Panc1 (cell line): ENCODE data around the gene RPGR.

Experiments
- POLR2AphosphoS5 ChIP-seq: IDR thresholded peaks from 2 replicates; pipeline ENCODE4 v1.6.1; 2012; ENCODE audit warnings: mild to moderate bottlenecking, low read depth, low read length, moderate library complexity
- SIN3A ChIP-seq: IDR thresholded peaks from 2 replicates; pipeline ENCODE4 v1.6.1; 2012; ENCODE audit warnings: low read depth, mild to moderate bottlenecking, low read length, moderate library complexity, borderline replicate concordance; ENCODE audit not compliant: insufficient read depth
- TCF7L2 ChIP-seq: IDR thresholded peaks from 2 replicates; pipeline ENCODE4 v1.6.1; 2011; ENCODE audit warnings: mild to moderate bottlenecking, low read depth, low read length, inconsistent platforms
- TF ChIP-seq, protein P1 (sequence below), 2 experiments: IDR thresholded peaks; 2 replicates each; pipeline ENCODE4 v1.6.1; 2011 to 2012; ENCODE audit warnings: low read depth in 2 of 2, control low read depth in 1 of 2, low read length in 1 of 2, mild to moderate bottlenecking in 1 of 2, moderate library complexity in 1 of 2; ENCODE audit not compliant: insufficient read depth in 1 of 2
- TF ChIP-seq, protein P2 (sequence below): fragments of 450-650 bp; IDR thresholded peaks from 2 replicates; pipeline ENCODE4 v1.5.1; 2017; ENCODE audit warnings: mild to moderate bottlenecking

DNA sequence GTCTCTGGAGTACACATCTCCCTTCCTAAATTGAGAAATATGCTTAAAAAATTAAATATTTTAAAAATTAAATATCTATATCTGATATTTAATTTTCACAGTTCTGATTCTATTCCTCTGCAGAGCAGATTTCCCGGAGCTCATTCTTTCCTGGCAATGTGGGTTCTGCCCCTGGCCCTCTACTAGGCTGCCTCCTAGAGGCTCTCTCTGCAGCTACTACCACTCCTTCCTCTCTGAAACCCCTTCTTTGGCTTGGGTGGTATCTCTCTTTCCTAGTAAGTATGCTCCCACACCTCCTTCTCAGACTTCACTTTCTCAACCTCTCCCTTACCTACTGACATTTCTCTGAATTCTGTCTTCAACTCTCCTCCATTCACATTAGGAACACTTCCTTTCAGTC is 45.3 kb downstream of the RPGR start:
- TF ChIP-seq, protein P1, sequence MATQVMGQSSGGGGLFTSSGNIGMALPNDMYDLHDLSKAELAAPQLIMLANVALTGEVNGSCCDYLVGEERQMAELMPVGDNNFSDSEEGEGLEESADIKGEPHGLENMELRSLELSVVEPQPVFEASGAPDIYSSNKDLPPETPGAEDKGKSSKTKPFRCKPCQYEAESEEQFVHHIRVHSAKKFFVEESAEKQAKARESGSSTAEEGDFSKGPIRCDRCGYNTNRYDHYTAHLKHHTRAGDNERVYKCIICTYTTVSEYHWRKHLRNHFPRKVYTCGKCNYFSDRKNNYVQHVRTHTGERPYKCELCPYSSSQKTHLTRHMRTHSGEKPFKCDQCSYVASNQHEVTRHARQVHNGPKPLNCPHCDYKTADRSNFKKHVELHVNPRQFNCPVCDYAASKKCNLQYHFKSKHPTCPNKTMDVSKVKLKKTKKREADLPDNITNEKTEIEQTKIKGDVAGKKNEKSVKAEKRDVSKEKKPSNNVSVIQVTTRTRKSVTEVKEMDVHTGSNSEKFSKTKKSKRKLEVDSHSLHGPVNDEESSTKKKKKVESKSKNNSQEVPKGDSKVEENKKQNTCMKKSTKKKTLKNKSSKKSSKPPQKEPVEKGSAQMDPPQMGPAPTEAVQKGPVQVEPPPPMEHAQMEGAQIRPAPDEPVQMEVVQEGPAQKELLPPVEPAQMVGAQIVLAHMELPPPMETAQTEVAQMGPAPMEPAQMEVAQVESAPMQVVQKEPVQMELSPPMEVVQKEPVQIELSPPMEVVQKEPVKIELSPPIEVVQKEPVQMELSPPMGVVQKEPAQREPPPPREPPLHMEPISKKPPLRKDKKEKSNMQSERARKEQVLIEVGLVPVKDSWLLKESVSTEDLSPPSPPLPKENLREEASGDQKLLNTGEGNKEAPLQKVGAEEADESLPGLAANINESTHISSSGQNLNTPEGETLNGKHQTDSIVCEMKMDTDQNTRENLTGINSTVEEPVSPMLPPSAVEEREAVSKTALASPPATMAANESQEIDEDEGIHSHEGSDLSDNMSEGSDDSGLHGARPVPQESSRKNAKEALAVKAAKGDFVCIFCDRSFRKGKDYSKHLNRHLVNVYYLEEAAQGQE (IDR thresholded peaks at IDR 0.05; ENCODE audit: insufficient read depth in 1 of 2, low read depth in 2 of 2, low read length in 1 of 2): no peak
- TF ChIP-seq, protein P2, sequence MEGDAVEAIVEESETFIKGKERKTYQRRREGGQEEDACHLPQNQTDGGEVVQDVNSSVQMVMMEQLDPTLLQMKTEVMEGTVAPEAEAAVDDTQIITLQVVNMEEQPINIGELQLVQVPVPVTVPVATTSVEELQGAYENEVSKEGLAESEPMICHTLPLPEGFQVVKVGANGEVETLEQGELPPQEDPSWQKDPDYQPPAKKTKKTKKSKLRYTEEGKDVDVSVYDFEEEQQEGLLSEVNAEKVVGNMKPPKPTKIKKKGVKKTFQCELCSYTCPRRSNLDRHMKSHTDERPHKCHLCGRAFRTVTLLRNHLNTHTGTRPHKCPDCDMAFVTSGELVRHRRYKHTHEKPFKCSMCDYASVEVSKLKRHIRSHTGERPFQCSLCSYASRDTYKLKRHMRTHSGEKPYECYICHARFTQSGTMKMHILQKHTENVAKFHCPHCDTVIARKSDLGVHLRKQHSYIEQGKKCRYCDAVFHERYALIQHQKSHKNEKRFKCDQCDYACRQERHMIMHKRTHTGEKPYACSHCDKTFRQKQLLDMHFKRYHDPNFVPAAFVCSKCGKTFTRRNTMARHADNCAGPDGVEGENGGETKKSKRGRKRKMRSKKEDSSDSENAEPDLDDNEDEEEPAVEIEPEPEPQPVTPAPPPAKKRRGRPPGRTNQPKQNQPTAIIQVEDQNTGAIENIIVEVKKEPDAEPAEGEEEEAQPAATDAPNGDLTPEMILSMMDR: peak; percentile 19; the same call in 1 of the 2 replicates
- TF ChIP-seq POLR2AphosphoS5 (no peak), TCF7L2 (no peak), SIN3A (no peak)
